ENCODE data around the gene SLC22A17.

DNA sequence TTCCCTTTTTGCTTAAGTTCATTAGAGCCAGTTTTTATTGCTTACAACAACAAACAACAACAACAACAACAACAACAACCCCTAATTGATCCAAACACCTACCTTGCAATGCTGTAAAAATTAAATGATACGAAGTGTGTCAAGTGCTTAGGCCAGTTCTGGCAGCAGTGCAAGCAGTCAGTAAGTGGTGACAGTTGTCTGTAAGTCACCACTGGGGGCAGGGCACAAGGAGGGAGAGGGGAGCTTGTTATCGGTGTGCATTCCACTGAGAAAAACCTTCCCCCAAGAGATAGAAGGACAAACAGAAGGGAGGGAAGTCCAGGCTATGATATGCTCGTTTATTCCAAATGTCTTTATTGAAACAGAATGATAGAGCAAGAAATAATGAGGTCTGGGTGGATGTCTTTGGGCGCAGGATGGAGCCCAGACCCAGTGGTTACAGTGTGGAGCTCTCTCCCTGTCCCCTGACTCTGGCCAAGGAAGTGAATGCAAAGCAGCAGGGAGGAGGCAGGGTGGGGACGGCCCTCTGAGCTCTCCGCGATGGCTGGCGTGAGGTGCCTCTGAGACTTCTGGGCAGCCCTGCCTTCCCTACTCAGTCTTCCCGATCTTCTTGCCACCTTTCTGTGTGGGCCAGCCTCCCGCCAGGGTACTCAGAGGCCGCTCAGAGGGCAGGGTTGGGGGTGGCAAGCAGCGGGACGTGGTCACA is 6.5 kb downstream of the SLC22A17 start:
- TF ChIP-seq POLR2AphosphoS5 (IDR thresholded peaks at IDR 0.05): no peak
- TF ChIP-seq, protein P1, sequence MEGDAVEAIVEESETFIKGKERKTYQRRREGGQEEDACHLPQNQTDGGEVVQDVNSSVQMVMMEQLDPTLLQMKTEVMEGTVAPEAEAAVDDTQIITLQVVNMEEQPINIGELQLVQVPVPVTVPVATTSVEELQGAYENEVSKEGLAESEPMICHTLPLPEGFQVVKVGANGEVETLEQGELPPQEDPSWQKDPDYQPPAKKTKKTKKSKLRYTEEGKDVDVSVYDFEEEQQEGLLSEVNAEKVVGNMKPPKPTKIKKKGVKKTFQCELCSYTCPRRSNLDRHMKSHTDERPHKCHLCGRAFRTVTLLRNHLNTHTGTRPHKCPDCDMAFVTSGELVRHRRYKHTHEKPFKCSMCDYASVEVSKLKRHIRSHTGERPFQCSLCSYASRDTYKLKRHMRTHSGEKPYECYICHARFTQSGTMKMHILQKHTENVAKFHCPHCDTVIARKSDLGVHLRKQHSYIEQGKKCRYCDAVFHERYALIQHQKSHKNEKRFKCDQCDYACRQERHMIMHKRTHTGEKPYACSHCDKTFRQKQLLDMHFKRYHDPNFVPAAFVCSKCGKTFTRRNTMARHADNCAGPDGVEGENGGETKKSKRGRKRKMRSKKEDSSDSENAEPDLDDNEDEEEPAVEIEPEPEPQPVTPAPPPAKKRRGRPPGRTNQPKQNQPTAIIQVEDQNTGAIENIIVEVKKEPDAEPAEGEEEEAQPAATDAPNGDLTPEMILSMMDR (IDR thresholded peaks at IDR 0.05): no peak
- TF ChIP-seq POLR2A (IDR thresholded peaks at IDR 0.05): no peak
- TF ChIP-seq EP300 (IDR thresholded peaks at IDR 0.05): no peak

Measured in sigmoid colon (tissue), 4 donors.